Stimulated activated CD8-positive, alpha-beta memory T cell treated with anti-CD3 and anti-CD28 coated beads, Interleukin-7, amount 100 ng/mL, for 4 hours (primary cell): ENCODE results near the gene NDRG2.

Source experiments
- DNase-seq, 2 donors: peaks; one replicate each; pipeline ENCODE4 v3.0.0-alpha.2; 2020; ENCODE audit warnings: low read depth in 2 of 2

Gene NDRG2

DNA sequence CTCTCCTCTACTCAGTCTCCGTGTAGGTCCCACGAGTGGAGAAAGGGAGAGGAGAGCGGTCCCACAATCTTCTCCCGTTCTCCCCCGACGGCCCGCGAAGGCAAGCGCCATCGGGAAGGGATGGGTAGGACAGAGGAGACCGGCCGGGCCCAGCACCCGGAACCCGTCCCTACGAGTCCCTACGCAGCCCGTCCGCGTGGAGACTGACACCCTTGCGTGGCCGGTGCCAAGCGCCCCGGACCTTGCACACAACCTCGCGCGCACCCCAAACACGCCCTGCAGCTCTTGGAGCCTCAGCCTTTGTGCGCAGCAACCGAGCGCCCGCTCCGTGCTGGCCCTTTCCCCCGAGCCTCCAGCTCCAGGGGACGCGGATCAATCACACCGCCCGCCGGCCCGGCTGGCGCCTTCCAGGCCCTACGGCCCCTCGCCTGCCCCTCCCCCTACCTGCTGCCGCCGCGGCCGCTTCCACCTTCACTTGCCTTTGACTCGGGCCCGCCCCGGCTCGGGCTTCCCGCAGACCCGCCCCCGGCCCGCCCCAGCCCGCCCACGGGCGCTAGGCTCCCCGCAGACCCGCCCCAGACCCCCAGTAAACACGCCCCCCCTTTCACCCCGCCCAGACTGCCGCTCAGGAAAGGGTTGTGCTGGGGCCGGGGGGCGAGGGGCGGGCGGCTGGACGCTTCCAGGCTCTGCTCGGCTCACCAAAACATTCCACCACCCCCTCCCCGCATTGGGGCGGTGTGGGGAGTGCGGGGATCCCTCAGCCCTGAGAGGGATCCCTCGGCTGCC is at the start of gene NDRG2:
Gene NDRG2, minus strand, starts transcription at position 477 of the 786 bp plus-strand sequence. CDS start 1,746 bp downstream, outside the sequence.
- peak; percentile 48 to 76 for DNase-seq

DNA sequence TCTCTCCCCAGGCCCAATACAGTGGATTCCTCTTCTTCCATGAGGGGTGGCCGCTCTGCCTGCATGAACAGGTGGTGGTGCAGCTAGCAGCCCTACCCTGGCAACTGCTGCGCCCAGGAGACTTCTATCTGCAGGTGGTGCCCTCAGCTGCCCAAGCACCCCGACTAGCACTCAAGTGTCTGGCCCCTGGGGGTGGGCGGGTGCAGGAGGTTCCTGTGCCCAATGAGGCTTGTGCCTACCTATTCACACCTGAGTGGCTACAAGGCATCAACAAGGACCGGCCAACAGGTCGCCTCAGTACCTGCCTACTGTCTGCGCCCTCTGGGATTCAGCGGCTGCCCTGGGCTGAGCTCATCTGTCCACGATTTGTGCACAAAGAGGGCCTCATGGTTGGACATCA is 49.1 kb upstream of the NDRG2 start:
- no peak for DNase-seq

DNA sequence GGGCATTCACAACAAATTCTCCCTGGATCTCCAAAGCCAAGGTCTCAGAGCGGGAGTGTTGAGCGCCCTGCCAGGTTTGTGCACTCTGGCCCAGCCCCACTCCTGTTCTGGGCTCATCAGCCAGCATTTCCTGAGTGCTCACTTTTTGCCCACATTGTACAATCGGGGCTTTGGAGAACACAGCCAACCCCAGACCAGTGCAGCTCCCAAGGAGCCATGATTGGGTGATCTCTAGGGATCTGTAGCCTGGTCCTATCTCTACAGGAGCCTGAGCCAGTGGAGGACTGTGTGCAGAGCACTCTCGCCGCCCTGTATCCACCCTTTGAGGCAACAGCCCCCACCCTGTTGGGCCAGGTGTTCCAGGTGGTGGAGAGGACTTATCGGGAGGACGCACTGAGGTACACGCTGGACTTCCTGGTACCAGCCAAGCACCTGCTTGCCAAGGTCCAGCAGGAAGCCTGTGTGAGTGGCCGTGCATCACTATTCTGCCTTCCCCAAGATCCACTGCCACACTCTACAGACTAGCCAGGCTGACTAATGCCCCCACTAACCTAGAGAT is 48.0 kb upstream of the NDRG2 start:
- DNase-seq = no peak

DNA sequence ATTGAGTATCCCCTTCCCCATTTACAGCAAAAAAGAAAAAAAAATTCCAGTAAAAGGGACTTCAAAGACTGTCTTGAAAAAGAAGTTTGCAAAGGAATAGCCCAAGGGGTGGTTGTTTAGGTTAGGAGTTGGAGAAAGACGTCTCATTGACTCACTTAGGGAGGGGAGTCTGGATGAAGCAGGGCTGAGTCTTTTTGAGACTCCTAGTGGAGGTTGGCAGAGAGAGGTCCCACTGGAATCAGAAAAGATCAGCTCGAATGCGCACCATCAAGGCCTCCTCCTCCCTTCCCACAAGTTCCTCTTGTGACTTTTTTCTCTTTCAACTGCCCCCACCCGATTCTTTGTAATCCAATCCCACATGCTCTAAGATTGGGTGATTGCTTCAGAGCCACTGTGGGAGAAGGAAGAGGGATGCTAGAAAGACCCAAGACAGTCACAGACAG is 47.2 kb upstream of the NDRG2 start:
- no peak for DNase-seq

DNA sequence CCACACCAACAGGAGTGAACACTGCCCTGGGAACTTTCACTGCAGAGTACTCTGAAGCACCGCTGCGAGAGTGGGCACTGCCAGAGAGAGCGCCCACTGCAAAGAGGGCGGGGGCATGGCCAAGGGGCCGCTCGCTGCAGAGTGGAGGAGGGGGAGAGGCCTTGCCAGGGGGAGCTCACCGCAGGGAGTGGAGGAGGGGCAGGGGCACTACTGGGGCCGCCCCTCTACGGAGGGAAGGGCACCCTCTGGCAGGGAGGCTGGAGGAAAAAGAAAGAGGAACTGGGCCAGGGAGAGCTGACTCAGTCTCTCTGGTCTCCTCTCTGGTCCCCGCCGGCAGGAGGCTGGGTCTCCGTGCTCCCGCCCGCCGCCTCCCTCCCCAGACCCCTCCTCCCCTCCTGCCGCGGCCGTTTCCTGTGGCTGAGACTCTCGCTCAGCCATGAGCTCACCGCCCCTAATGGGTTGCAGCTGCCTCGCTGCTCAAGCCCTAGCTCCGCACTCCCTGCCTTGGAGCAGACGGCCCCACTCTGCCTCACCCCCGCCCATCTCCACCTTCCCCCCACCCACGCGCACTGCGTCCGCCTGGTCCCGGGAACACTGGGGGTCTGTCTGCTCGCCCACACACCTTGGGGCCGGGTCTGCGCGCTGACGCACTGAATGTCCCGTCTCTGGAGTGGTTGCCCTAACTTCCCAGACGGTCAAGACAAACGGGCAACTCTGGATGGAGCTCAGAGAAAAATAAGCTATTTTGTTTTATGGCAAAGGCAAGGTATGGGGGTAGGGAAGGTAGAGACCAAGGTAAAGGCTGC is 46.6 kb upstream of the NDRG2 start:
- peak in 1 of 2 donors; percentile 40 for DNase-seq

DNA sequence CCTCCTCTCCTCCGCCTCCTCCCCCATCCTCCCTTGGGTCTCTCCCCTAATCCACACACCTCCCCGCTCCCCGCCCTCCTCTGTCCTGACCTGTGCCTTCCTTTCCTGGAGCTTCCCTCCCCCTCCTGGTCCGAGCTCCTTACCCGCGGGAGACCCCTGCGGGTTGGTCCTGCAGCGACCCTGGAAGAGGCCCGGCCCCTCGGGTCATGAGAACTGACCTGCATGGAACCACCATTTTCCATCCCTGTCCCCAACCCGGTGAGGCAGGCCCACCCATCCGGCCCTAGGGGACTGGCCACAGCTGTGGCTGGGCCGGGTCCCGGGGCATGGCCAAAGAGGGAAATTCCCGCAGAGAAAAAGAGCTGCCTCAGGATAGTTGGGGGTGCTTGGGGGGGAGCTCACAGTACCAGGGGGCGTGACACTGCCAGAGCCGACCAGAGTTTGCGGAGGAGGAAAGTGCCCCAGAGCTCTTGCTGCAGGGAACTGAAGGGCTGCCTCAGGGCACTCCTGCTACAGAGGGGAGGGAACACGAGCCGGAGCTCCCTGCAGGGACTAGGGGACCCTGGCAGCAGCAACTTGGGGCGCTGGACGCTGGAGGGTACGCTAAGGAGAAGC is 45.9 kb upstream of the NDRG2 start:
- no peak for DNase-seq

DNA sequence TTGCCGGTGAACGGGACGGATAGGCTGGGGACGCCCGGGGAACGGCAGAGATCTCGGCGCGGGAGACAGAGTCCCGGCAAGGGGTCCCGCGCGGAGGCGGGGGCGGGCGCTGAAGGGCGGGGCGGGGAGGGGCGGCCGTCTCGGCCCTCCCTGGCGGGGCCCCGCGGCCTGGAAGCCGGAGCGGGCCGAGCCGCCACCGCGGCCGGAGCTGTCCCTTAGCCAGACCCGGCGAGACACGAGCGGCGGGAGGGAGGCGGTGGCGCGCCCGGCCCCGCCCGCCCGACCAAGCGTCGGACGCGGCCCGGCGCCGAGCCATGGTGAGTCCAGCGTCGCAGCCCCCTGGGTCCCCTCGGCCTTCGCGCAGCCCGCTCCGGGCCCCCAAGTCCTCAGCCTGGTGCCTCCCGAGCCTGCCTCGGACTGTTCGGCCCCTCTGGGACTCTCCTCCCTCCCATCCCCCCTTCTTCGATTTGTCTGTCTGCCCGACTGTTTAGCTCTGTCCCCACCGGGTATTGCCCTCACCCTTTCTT is 45.3 kb upstream of the NDRG2 start, which contains the start of gene ARHGEF40:
Gene ARHGEF40, plus strand, starts transcription at position 222 of the 527 bp plus-strand sequence. Its CDS starts 93 bp downstream, at position 315.
- DNase-seq = no peak

DNA sequence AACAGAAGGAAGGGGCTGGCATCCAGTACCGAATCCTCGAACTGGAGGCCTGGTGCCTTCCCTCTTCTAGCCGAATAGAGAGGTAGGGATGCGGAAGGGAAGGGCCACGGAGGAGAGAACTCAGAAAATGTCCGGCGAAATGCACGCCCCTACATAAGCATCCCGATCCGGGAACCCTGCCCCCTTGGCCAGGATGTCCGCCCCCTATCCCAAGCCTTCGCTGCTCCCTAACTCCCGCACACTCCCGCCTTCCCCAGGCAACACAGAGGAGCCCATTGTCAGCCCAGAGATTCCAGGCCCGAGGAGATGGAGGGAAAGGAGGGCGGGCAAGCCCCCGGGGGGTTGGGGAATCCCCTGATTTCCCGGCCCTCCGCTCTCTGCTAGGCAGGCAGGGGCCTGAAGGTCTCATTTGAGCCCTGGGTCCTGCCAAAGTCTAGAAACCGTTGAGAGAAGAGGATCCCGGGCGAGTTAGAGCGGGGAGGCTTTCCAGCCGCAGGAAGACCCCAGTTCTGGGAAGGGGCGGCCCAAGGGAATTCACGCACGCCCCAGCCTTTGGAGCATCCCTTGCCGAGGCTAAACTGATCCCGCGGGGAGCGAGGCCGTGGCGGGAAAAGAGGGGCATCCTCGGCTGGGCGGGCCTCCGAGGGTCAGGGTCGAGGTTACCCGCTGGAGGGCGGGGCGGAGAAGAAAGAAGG is 44.7 kb upstream of the NDRG2 start:
- DNase-seq = no peak

DNA sequence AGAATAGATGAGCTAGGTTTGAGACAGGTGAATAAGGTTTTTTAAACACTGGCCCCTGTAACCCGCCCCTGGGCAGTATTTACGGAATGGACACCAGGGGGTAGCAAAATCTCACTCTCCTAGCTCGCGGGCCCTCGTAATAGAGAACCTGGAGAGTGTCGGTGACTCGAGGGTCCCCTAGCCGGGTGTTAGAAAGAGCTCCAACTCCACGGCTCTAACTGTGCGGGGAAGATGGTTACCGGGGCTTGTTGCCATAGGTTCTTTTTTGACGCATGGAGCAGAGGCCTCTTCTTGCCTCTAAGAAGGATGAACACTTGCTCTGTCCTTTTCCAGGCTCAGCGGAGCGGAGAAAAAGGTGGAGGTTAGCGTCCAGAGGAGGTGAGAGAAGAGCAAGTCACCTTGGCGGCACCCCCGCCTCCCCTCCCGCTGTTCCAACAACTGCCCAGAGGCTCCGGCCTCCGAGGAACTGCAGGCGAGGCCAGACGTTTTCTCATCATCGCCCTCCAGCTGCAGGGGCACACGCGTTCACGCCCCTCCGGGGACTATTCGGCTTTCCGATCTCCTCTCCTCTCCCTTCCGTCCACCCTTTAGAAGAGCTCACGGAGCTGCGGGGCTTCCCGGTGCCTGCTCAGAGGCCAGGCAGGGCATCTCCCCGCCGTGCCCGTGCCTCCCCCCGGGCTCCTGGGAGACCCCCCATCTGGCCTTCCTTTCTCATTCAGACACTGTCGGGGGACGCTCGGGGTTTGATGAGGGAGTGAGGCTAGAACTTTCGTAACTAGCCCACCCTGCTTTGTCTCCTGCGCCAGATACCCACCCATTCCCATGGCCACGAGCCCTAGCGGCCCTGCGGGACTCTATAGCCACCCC is 43.9 kb upstream of the NDRG2 start:
- peak; percentile 36 to 43 for DNase-seq

DNA sequence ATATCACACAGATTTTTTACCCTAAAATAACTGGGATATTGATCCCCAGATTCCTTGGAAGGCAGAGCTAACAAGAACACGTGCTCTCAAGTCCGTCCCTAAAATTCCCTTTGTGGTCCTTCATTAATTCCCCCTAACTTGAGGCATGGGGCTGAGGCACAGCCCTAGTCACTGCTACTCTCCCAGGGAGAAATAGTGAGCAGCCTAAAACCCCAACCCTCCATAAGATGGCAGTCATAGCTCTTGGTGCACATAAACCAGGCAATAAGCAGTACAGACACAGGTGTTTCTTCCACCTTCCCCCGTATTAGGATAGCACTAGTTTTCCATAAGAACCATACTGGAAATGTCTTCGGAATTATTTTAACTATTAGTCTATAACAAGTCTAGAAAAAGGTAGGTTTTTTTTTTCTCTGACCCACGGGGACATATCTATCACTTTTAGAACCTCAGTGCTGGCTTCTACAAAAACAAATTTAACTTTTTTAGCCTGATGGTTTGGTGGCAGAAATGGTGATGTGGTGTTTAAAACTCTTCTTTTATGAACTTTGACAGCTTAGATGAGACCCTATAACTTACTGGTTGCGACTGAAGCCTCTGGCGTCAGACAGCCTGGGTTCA is 42.1 kb upstream of the NDRG2 start:
- DNase-seq = no peak

DNA sequence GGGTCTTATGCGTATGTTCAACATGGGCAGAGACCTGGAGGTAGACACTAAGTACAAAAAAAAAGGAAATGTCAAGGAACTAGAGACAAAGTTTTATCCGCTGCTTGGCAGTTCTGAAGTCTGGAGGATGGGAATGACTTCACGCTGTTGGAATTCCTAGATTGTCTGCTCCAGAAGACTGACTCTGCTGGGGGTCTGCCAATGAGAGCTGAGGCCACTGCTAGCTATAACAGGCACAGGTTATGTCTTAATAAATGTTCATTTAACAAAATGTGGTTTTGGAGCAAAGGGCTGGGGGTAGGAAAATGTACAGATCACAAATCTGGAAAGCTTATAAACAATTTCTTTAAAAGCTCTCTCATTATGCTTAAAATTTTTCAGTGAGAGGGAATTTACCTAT is 38.6 kb upstream of the NDRG2 start:
- no peak for DNase-seq

DNA sequence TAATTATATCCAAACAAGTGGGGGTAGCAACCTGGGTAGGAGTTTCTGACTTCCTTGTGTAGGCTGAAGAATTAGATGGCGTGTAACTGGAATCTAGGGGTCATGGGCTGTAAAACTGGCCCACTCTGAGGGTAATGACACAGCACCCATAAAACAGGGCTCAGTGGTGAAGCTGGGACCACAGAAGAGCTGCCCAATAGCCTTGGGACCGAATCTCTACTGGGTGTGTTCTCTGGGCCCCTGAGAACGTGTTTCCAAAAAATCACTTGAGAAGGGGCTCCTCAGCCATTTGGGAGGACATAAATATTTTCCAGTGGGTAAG is 36.4 kb upstream of the NDRG2 start:
- no peak for DNase-seq

DNA sequence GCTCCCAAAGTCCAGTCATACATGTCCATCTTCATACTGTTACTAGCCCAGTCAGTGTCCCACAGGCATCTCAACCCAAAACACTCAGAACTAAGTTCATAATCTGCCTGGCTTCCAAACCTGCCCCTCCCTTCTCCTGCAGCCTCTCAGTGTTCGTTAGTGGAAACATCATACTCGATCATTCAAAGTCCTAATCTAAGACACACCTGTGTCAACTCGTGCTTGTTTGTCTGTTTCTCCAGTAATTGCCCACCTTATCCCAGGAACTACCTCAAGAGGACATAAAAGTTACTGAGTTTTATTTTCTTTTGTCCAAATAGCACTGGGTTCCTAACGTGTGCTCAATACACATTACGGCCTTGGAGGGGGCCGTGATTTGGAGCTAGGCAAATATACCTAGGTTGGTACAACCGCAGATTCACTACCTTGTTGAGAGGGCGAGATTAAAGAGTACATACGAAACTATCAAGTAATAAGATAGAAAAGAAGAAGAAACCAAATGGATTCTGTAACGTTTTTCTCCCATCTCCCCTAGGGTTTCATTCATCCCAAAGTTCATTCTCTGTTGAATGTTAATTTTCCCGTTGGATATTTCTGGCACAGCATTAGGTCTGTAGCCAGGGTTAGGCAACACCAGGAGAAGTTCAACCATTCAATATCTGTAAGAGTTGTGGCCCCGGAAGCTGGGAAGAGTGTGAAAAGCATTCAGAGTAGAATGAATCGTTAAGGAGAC is 35.9 kb upstream of the NDRG2 start:
- DNase-seq = no peak

DNA sequence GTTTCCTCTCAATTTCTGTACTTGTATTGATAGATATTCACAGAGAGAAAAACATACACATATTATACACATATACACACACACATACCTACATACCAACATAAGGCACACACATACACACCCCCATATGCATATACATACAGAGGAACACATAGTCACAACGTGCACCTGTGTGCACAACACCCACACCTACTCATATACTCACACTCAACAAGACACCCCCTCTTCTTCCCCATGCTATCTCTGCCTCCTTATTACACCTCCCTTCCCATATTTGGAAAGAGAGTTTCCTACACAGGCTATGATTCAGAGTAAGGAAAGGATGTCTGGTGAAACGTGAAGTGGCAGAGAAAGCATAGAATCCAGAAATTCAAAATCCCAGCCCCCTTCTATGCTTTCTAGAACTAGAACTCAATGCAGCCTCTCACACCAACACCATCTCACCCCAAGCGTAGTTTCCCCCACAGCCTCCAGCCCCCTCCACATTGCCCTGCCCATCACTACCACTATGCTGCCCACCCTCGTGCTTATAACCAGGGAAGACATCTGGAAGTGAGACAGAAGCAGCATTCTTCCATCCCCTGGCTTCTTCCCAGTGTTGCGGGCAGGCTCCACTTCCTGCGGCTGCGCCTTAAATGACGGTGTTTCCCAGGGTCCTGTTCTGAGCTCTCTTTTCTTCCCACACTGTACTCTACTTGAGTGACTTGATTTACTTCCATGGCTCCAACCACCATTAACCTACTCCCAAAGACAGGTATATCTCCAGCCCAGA is 35.2 kb upstream of the NDRG2 start:
- DNase-seq = no peak

DNA sequence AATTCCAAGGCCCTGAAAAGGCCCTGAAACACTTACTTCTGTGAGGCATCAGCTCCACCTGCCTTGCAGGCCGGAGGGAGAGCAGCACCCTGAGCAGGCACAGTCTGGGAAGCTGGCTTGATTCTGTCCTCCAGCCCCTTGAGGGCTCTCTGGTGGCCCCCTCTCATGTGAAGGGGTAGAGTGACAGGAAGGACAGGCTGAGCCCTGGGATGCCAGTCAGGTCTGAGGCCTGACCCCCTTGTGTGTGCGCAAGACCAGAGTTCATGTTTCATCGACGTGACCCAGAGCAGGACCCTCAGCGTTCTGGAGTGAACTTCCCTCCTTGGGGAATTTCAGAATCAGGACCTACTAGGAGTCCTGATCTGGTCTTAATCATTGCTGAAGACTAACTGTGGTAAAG is 34.0 kb upstream of the NDRG2 start:
- no peak for DNase-seq

DNA sequence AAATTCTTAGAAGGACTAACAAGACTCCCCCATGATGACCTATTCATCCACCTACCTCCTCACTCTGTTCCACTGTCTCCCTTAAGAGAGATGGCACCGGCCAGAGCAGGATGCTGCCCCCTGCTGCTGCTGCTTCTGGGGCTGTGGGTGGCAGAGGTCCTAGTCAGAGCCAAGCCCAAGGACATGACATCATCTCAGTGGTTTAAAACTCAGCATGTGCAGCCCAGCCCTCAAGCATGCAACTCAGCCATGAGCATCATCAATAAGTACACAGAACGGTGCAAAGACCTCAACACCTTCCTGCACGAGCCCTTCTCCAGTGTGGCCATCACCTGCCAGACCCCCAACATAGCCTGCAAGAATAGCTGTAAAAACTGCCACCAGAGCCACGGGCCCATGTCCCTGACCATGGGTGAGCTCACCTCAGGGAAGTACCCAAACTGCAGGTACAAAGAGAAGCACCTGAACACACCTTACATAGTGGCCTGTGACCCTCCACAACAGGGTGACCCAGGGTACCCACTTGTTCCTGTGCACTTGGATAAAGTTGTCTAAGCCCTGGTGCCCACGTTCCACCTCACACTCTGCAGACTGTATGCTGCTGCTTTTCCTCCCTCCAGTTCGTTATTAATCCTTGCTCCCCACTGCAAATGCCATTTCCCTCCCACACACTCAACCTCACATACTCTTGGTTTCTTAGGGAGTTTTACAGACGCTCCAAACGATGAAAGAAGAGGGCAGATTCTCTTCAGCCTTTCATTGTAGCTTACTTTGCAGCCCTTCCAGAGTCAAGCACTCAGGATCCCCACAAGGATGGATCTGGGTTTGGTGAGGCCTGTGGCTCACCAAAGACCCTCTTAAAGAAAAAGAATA is 33.2 kb upstream of the NDRG2 start, which contains the start of gene RNASE8:
Gene RNASE8, plus strand, starts transcription at position 20 of the 873 bp plus-strand sequence. Its CDS starts 71 bp downstream, at position 91.
- no peak for DNase-seq

DNA sequence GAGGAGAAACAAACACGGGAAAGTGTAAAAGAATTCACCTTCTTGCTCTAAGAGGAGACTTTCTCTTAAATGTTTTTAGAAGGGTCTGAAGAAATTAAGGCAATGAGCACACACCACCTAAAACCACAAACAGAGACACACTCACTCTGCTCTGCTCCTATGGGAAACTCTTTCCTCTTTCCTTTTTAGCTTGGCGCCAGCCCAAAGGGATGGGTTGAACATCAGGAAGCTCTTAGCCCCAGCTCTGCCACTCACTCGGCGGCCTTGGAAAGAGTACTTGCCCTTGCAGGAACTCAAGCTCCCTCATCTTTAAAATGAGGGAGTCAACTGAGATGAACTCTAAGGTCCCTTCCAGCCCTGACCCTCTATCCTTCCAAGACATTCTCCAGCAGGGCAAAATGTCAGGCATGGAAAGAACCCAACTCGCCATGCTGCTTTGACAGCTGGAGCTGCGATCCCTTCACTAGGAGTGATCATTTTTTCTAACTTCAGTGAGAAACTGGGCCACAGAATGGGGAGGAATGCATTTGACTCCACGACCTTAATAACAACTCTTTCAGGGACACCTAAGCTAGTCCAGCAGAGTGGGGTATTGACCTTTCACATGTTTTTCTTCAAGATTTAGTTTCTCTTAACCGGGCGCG is 31.8 kb upstream of the NDRG2 start:
- no peak for DNase-seq
